LNCAP (cell line): ENCODE measurements around the gene MSMP.

Experiments used
- TF ChIP-seq, protein P1 (sequence below): fragments of 450-650 bp; IDR thresholded peaks from 2 replicates; pipeline ENCODE4 v1.5.1; 2017; ENCODE audit warnings: mild to moderate bottlenecking

MSMP gene

DNA sequence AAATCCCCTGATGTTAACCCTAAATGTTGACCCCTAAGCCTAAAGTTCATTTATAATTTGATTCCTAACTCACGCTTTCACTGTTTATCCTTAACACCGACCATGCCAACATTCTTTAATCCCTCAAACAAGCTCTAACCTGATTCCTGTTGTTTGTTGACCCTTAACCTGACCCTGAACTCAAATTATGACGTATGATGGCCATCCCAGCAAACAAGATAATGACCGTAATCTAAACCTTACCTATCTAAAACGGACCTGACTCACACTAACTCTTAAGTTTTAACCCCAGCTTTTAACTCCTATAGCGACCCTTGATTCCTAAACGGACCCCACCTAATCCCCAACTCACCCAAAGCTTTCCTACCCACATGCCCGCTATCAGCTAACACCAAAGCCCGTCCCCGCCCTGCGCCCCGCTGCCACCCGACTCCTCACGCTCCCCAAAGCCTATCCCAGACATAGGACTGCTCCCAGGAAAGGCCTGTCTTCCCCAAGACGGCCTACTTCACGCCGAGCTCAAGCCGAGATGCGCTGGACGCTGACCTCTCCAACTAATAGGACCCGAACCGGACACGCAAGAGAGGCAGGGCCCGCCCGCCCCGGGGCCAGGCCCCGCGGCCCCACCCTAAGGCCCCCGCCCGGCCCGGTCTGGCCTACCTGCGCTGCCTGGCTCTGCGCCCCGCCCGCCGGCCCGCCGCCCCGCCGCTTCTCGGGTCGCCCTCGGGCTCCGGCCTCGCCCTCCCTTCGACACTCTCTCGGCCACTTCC lies 22.5 kb downstream of the MSMP start:
- TF ChIP-seq, protein P1, sequence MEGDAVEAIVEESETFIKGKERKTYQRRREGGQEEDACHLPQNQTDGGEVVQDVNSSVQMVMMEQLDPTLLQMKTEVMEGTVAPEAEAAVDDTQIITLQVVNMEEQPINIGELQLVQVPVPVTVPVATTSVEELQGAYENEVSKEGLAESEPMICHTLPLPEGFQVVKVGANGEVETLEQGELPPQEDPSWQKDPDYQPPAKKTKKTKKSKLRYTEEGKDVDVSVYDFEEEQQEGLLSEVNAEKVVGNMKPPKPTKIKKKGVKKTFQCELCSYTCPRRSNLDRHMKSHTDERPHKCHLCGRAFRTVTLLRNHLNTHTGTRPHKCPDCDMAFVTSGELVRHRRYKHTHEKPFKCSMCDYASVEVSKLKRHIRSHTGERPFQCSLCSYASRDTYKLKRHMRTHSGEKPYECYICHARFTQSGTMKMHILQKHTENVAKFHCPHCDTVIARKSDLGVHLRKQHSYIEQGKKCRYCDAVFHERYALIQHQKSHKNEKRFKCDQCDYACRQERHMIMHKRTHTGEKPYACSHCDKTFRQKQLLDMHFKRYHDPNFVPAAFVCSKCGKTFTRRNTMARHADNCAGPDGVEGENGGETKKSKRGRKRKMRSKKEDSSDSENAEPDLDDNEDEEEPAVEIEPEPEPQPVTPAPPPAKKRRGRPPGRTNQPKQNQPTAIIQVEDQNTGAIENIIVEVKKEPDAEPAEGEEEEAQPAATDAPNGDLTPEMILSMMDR, result no peak

DNA sequence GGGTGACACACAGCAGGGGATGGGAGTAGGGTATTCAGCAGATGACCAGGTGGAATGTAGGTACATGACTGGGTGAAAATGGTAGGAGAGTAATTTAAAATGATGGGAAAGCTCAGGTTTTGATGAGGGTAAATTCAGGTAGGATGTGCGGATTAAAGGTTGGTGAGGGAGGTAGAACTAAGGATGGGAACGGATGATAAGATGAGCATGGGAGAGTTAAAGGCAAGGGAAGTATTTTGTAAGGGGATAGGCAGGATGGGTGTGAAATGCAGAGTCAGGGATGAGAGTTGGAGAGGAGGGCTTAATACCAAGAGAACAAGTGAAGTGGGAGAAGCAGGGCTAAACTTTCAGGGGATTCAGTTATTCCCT lies 23.6 kb downstream of the MSMP start:
- TF ChIP-seq, protein P1, result no peak

DNA sequence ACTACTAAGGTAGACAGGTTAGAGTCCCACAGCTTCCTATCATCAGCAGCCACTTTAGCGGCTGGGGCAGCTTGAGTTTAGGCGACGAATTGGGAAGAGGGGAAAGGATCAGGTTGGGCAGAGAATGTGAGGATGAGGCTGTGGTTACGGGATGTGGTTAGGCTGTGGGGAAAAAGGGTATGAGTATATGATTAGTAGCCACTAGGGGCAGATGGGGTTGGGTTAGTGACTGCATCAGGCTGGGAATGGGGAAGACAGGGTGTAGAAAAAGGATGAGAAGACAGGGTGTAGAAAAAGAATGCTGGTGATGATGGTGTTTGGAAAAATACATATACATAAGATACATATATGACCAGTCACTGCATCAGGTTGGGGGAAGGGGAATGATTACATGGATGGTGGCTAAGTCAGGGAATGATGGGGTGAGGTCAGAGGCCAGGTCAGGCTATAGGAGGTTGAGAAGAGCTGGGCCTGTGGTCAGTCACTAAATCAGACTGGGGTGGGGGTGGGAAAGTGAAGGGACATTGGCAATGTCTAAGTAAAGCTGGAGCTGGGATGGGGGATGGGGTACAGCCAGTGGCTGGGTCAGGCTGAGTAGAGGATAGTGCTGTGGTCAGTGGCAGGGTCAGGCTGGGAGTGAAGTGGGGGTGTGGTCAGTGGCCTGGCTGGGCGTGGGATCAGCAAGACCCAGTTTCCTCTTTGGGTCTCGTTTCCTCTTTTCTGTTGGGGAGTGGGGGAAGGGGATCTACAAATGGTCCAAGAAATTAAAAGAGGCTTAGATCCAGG lies 24.2 kb downstream of the MSMP start:
- TF ChIP-seq, protein P1, result peak; percentile 47; the same call in 1 of the 2 replicates

DNA sequence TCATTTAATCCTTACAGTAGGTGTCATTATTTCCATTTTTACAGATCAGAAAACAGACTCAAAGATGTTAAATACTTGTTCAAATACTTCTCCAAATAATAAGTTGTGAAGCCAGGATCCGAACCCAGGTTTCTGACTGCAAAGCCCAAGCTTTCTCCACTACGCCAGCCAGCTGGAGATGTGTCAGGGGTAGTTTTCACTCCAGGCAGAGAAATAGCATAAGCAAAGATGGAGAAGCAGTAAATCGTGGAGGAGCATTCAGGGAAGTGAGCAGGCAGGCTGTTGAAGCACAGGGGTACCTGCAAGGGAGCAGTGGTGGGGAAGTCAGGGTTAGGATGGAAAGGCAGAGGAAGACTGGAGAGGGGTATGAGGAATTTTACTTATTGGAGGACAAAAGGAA lies 25.0 kb downstream of the MSMP start:
- TF ChIP-seq, protein P1, result no peak

DNA sequence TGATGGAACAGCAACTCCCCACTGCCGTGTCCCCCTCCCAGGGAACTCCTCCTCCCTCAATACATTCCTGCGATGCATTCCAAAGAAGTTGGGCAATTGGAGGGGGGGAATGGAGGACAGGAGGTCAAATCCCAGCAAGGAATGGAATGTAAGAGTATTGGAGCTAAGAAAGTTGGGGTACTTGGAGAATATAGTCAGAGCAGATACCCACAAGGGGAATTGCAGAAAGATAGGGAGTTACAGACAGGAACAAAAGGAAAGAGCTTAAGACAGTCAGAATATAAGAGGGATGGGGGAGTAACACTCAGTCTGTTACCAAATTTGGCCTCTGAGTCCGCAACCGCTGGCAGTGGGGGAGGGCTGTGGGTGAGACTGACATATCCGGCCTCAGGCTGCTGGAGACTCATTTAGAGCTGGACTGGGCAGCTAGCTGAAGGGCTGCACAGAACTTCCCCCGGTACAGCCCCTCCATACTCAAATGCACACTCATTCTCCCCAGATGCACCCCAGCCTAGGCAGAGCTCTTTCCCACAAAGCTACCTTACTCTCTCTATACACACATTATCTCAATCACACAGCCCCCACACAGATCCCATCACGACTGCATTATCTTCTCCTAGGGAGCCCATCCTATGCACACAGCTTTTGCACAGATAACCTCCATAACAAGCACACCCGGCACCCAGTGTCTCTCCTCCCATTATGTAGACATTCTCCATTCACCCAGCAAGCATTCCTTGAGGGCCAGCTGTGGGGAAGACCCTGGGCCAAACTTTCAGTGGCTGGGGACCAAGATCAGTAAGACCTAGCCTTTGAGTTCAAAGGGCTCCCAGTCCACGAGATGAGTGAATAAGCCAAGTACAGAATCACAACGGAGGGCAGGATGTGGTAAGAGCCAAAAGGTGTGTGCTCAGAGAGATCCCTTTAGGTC lies 25.8 kb downstream of the MSMP start:
- TF ChIP-seq, protein P1, result no peak

DNA sequence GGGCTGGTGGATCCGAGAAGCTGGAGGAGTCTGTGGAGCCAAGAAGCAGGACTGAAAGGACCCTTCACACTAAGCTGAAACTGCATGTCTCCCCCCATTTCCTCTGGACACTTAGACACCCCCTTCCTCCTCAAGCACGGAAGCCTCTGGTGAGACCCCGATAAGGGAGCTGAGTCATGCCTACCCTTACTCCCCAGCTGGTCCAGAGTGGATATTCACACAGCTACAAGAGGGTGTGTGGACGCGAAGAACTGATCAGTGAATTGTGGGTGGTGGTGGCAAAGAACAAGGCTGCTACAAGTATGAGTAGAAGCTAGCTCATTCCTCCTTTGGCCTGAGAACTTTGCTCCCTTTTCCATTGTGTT lies 26.4 kb downstream of the MSMP start:
- TF ChIP-seq, protein P1, result no peak

DNA sequence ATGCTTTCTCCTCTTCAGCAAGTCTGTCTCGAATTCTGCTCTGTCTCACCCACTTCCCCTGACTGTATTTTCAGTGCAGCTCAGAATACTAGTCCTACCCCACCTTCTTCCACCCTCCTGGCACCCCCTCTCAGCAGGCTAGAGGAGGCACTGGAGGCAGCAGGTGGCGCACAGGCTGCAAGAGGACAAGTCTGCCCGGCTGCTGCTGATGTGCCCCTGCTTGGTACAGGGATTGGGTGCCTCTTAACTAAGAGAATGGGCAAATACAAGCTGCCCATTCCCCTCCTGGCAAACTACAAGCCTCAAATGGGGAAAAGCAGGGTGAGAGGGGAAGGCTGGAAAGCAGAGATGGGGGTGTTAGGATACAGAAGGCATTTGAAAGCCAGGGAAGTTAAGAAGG lies 27.1 kb downstream of the MSMP start:
- TF ChIP-seq, protein P1, result no peak
